NK-92 treated with Interleukin-12 subunit alpha and Interleukin-12 subunit beta, amount 100 ng/mL, for 24 hours (cell line): Measurements from ENCODE around the gene ETV5.
"Not testable (repeated sequence)": the region's sequence is repeated elsewhere in the genome, so short reads cannot be mapped to it uniquely, and the experiment has no call there.

Source experiments
- DNase-seq: peaks from one replicate; lab custom pipeline; 2025; lab: John Stamatoyannopoulos, UW

ETV5 gene

GRCh38 chr3:186021673-186022362 is 87.1 kb downstream of the ETV5 start:
- DNase-seq, result no peak

- DNase-seq, result not testable (repeated sequence)
Measured at GRCh38 chr3:186021250-186021649, 87.6 kb downstream of the ETV5 start.

GRCh38 chr3:186019288-186019687 is 89.6 kb downstream of the ETV5 start:
- not testable (repeated sequence) for DNase-seq

- DNase-seq, result no peak
Measured at GRCh38 chr3:186014866-186015265, 94.0 kb downstream of the ETV5 start.

GRCh38 chr3:186013312-186013711 is 95.6 kb downstream of the ETV5 start:
- DNase-seq, result no peak

- DNase-seq, result no peak
Measured at GRCh38 chr3:186012137-186012536, 96.8 kb downstream of the ETV5 start.

GRCh38 chr3:186004671-186005070 is 104.2 kb downstream of the ETV5 start:
- DNase-seq, result no peak

GRCh38 chr3:186004209-186004608 is 104.7 kb downstream of the ETV5 start:
- no peak for DNase-seq

- DNase-seq, result no peak
Measured at GRCh38 chr3:186003610-186004009, 105.3 kb downstream of the ETV5 start.

GRCh38 chr3:186002884-186003472 is 105.9 kb downstream of the ETV5 start:
- DNase-seq, result no peak

GRCh38 chr3:186001842-186002241 is 107.0 kb downstream of the ETV5 start:
- DNase-seq, result no peak

GRCh38 chr3:185999221-185999620 is 109.7 kb downstream of the ETV5 start:
- DNase-seq, result no peak

GRCh38 chr3:185998136-185998535 is 110.8 kb downstream of the ETV5 start:
- DNase-seq, result no peak

GRCh38 chr3:185997130-185997529 is 111.8 kb downstream of the ETV5 start:
- no peak for DNase-seq
